ENCODE results near the gene NFATC1. TPM values are rescaled to one million over a fixed set of nuclear protein-coding genes. Genes with fewer than 3 reads are reported as not detected.

Gene NFATC1
- polyA plus RNA-seq, 2 of the 4 experiments (the other 2 are of a cell fraction): 0.52 to 1.7 TPM

DNA sequence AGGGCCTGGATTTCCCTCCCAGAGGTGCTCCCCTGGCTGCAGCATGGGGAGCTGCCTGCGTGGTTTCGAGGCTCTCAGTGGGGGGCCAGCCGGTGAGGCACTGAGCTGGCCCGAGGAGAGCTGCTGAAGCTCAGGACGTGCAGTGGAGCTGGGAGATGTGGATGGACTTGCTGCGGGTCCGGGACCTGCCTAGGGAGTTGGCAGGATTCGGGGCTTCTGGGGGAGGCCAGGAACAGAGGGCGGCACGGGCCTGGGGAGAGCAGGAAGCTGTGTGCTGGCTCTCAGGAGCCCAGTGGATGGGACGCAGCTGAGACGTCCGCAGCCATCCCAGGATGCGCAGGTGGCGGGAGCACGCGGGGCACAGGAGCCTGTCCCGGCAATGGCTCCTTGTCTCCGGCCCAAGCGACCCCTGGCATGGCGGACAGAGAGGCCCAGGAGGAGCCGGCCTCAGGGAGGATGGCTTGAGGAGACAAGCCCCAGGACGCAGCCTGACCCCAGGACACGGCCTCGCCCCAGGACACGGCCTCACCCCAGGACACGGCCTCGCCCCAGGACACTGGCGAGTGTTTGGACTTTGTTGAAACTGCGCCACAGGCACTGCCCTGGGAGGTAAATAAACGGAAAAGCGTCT, 116.1 kb downstream of the NFATC1 start (continued):
- TF ChIP-seq REST (IDR thresholded peaks at IDR 0.05) (no peak), ZSCAN20 (CRISPR knock-in tag; IDR thresholded peaks at IDR 0.05) (no peak)

DNA sequence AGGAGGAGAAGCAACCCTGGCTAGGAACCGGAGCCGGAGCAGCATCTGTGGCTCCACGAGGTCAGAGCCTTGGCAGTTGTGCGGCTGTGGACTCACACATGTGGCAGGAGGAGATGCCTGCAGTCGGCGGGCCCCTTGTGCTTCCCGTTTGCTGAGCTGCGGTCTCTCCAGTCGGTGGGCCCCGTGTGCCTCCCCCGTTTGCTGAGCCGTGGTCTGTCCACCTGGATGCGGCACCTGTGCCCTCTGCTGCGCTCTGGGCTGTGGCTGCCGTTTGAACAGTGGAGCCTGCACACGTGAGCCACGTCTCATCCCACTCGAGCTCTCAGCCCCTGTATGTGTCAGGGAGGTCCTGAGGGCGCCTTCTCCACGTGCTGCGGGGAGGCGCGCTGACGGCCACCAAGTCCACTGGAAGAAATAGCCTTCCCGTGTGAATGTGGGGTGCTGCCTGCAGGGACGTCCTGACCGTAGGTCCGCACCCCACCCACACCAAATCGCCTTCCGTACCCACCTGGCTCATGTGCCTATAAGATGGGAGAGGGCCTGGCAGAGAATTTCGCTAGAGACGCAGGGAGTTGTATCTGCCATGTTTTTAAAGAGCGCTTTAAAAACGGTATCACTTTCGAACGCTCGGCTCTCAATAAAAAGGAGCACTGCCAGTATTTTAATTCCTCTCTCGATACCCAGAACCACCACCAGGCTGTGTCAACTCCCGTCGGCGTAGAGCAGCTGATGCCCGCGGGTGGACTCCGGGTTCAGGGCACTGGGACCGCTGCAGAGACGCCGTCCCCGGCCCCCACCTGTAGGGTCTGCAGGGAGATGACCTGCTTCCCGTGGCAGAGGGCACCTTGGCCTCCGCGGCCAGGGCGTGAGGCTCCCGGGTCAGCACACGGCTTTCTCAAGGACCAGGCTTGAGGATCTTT, 117.0 kb downstream of the NFATC1 start:
- Histone ChIP-seq H3K4me1 (no peaks in the 10 kb centered on the region), H3K4me2 (no peak overlapping the region), H3K9me3 (no peaks in the 10 kb centered on the region), H3K27ac (no peak overlapping the region), H3K4me3 (no peak overlapping the region)
- no peak for FAIRE-seq
- DNase-seq (ENCODE audit: low read depth in 1 of 2, low spot score in 1 of 2): no peak
- no peak for ATAC-seq
- POLR2A ChIA-PET: no interaction called here
- 71% methylated on average over 40 of the region's 54 CpGs for WGBS (ENCODE audit: missing lambda C conversion rate)
- TF ChIP-seq CTCF (IDR thresholded peaks at IDR 0.05): no peak
- TF ChIP-seq MAX (IDR thresholded peaks at IDR 0.05): no peak
- no peak for TF ChIP-seq PHF8 (IDR thresholded peaks at IDR 0.05; ENCODE audit: borderline replicate concordance, low read depth)
- TF ChIP-seq RCOR1 (IDR thresholded peaks at IDR 0.05; ENCODE audit: low read depth, low read length): no peak
- no peak for TF ChIP-seq POLR2AphosphoS2 (conservative IDR thresholded peaks at IDR 0.05; ENCODE audit: low read length)
- TF ChIP-seq TFCP2L1 (CRISPR knock-in tag; IDR thresholded peaks at IDR 0.05): no peak
- no peak for TF ChIP-seq RNF2 (IDR thresholded peaks at IDR 0.05; ENCODE audit: borderline replicate concordance, low read depth)
- no peak for TF ChIP-seq HOXB5 (CRISPR knock-in tag; IDR thresholded peaks at IDR 0.05)
- TF ChIP-seq FOSB (CRISPR knock-in tag; IDR thresholded peaks at IDR 0.05): no peak
- TF ChIP-seq POLR2A (IDR thresholded peaks at IDR 0.05; ENCODE audit: low read length): no peak
- no peak for TF ChIP-seq RAD21 (conservative IDR thresholded peaks at IDR 0.05 in 1 of 2, IDR thresholded peaks at IDR 0.05 in 1 of 2)
- TF ChIP-seq, protein P1, sequence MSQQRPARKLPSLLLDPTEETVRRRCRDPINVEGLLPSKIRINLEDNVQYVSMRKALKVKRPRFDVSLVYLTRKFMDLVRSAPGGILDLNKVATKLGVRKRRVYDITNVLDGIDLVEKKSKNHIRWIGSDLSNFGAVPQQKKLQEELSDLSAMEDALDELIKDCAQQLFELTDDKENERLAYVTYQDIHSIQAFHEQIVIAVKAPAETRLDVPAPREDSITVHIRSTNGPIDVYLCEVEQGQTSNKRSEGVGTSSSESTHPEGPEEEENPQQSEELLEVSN (IDR thresholded peaks at IDR 0.05; ENCODE audit: borderline replicate concordance, low read depth): no peak
- TF ChIP-seq NR3C1 (IDR thresholded peaks at IDR 0.05): no peak
- TF ChIP-seq, protein P2, sequence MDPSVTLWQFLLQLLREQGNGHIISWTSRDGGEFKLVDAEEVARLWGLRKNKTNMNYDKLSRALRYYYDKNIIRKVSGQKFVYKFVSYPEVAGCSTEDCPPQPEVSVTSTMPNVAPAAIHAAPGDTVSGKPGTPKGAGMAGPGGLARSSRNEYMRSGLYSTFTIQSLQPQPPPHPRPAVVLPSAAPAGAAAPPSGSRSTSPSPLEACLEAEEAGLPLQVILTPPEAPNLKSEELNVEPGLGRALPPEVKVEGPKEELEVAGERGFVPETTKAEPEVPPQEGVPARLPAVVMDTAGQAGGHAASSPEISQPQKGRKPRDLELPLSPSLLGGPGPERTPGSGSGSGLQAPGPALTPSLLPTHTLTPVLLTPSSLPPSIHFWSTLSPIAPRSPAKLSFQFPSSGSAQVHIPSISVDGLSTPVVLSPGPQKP (IDR thresholded peaks at IDR 0.05; ENCODE audit: low read depth, low read length): no peak
- TF ChIP-seq ZNF302 (CRISPR knock-in tag; IDR thresholded peaks at IDR 0.05): no peak
- no peak for TF ChIP-seq CBX8 (IDR thresholded peaks at IDR 0.05)
- CTCF ChIA-PET: no interaction called here
